ENCODE data around the gene SLC16A3.

The SLC16A3 gene

DNA sequence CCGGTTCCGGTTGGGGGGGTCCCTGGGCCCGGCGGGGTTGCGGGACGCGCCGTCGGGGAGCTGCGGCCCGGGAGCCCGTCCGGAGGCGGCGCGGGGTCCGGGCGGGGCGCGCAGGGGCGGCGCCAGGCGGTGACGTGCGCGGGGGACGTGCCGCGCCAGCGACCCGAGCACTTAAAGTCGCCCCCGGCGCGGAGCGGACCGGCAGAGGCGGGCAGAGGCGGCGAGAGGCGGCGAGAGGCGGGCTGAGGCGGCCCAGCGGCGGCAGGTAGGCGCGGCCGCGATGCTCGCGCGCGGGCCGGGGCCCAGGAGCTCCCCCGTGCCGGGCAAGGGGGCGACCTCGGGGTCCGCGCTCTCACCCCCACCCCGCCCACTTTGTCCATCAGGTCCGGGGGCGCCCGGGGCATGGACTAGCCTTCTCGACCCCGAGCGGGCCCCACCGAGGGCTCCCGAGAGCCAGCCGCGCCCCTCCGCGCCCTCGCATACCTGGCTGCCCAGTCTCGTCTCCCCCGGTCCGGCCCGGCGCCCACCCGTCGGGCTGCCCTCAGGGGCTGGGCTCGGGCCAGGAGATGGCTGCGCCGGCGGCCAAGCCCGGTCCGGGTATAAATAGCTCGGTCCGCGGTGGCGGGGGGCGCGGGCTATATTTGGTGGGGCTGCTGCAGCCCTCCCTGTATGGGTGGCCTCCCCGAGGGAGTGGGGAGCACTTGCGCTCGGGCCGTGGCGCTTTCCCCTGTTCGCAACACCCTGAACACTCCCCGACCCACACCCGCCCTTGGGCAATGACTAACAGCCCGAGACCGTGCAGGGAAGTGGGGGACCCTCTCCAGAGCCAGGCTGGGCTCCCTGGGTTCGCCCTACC is at the start of gene SLC16A3:
TSS of gene SLC16A3 (plus strand) at position 201 of the 856 bp plus-strand sequence. CDS start 6,967 bp downstream, outside the sequence.
- TF ChIP-seq, protein P1, sequence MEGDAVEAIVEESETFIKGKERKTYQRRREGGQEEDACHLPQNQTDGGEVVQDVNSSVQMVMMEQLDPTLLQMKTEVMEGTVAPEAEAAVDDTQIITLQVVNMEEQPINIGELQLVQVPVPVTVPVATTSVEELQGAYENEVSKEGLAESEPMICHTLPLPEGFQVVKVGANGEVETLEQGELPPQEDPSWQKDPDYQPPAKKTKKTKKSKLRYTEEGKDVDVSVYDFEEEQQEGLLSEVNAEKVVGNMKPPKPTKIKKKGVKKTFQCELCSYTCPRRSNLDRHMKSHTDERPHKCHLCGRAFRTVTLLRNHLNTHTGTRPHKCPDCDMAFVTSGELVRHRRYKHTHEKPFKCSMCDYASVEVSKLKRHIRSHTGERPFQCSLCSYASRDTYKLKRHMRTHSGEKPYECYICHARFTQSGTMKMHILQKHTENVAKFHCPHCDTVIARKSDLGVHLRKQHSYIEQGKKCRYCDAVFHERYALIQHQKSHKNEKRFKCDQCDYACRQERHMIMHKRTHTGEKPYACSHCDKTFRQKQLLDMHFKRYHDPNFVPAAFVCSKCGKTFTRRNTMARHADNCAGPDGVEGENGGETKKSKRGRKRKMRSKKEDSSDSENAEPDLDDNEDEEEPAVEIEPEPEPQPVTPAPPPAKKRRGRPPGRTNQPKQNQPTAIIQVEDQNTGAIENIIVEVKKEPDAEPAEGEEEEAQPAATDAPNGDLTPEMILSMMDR (IDR thresholded peaks at IDR 0.05; ENCODE audit: insufficient read depth, low read depth, low read length, missing control alignments), result no peak
- DNase-seq (ENCODE audit: low read depth), result peak; percentile 82
- H3K4me3 ChIP-seq (ENCODE audit: low read length), result peak within 1 kb of the TSS; percentile 76

DNA sequence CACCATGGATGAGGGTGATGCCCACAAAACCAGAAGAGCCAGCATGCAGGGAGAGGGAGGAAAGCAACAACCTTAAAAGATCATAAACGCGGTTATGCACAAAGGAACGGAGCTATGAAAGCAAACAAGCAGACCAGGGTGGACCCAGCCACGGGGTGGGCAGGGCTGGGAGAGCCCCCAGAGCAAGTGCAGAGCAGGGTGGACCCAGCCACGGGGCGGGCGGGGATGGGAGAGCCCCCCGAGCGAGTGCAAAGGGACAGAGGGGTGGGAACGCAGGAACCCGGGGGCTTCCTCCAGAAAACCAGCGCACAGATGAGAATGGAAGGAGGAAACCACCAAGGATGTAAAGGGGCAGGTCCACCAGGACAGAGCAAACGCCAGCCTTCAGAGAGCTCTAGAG is 49.4 kb upstream of the SLC16A3 start:
- H3K4me3 ChIP-seq (ENCODE audit: low read length), result no peak overlapping the region
- no peak for DNase-seq (ENCODE audit: low read depth)
- TF ChIP-seq, protein P1 (IDR thresholded peaks at IDR 0.05; ENCODE audit: insufficient read depth, low read depth, low read length, missing control alignments), result no peak

DNA sequence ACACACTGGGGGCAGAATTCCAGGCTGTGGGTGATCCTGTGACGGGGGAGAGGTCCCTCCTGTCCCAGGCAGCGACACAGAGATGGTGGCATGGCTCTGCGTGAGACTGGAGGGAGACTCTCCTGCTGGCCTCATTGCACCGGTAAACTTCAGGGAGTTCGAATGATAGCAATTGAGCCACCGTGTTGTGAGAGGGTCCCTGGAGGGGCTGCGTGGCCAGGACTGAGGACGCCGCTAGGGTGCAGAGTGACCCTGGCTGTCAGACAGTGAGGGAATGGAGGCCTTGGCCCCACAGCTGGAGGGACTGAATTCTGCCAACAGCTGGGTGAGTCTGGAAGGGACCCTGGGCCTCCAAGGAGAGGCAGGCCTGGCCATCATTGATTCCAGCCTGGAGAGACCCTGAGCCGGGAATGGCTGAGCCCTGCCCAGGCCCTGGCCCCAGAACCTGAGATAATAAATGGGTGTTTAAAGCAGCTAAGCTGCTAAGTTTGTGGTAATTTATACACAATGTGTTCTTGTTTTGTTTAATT is 48.8 kb upstream of the SLC16A3 start:
- no peak overlapping the region for H3K4me3 ChIP-seq (ENCODE audit: low read length)
- DNase-seq (ENCODE audit: low read depth), result no peak
- TF ChIP-seq, protein P1 (IDR thresholded peaks at IDR 0.05; ENCODE audit: insufficient read depth, low read depth, low read length, missing control alignments), result no peak

DNA sequence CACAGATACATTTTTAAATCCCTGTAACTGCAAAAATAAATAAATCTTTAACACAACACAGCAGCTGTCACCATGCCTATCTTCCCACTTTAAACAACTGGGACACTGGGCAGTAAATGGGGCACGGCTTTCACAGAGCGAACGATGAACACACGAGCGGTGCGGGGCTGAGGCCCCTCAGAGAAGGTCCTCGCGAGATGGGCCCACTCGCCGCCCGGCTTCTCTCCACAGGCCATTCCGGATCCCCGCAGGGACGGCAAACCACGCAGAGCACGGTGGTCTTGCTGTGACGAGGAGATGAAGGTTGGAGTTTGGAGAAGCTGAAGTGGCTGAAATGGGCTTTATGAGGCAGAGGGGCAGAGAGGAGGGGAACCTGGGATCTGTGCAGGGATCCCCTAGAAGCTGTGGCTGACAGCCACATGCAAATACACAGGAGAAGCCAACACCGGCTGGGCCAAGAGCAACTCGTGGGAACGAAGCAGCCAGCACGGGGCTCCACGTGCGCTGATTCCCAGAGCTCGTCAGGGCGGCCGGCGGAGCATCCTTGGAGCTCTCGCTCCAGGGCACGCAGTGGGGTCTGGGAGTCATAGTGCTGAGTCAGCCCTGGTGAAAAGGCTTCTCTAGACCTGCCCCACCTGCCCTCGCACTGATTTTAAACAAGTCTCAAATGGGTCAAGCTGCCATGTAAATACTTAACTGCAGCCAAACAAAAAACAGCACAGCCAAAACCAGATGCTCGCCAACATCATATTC is 47.9 kb upstream of the SLC16A3 start:
- no peak overlapping the region for H3K4me3 ChIP-seq (ENCODE audit: low read length)
- TF ChIP-seq, protein P1 (IDR thresholded peaks at IDR 0.05; ENCODE audit: insufficient read depth, low read depth, low read length, missing control alignments), result no peak
- DNase-seq (ENCODE audit: low read depth), result no peak

DNA sequence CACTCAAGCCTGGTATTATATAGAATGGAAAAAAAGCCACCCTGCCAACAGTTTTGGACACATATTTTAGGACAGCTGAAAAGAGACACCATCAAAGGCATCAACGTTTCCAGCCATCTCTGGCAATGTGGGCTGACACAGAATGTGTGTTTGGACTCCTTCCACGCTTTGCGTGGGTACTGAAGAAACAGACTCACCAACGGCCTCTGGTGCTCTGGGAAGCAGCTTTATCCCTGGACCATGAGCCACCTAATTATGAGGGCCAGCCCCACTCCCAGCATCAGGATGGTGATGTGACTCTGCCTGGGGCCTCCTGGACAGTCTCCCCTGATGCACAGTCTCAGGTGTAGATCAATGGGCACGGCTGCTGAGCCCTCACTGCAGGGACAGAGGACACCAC is 44.1 kb upstream of the SLC16A3 start:
- H3K4me3 ChIP-seq (ENCODE audit: low read length), result no peak overlapping the region
- TF ChIP-seq, protein P1 (IDR thresholded peaks at IDR 0.05; ENCODE audit: insufficient read depth, low read depth, low read length, missing control alignments), result no peak
- no peak for DNase-seq (ENCODE audit: low read depth)

DNA sequence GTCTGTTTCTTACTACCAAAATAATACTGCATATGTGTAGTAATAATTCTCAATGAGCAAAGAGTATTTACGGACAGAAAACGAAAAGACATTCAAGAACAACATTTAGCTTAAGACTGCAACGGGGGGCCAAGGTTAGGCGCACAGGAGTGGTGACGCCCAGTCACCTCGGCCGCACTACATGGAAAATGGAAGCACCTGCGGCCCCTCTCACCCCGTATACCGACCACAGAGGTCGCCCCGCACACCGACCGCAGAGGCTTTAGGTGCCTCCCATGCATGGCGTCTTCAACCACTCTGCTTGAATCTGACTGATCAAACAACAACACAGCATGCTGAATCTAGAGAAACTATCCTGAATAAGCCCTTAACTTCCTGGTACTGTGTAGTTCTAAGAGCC is 42.6 kb upstream of the SLC16A3 start:
- no peak for DNase-seq (ENCODE audit: low read depth)
- TF ChIP-seq, protein P1 (IDR thresholded peaks at IDR 0.05; ENCODE audit: insufficient read depth, low read depth, low read length, missing control alignments), result no peak
- no peak overlapping the region for H3K4me3 ChIP-seq (ENCODE audit: low read length)
